GM19372 (cell line): ENCODE results near the gene BCR.
"Not testable (repeated sequence)": the region's sequence is repeated elsewhere in the genome, so short reads cannot be mapped to it uniquely, and the experiment has no call there.

ENCODE experiments used
- ATAC-seq: cut with Tn5 transposase; IDR thresholded peaks from one replicate; pipeline ENCODE4 v1.9.1; 2021; ENCODE audit warnings: mild to moderate bottlenecking, low read depth, moderate library complexity; ENCODE audit not compliant: unreplicated experiment

BCR gene

GRCh38 chr22:23305321-23305910, 125.1 kb downstream of the BCR start:
- ATAC-seq: no peak

GRCh38 chr22:23305922-23306374, 125.6 kb downstream of the BCR start:
- no peak for ATAC-seq

- ATAC-seq: no peak
Measured at GRCh38 chr22:23306438-23306921, 126.2 kb downstream of the BCR start.

GRCh38 chr22:23306926-23307325, 126.6 kb downstream of the BCR start:
- ATAC-seq: no peak

- ATAC-seq: not testable (repeated sequence)
Measured at GRCh38 chr22:23307511-23307910, 127.2 kb downstream of the BCR start.

GRCh38 chr22:23309261-23309660, 129.0 kb downstream of the BCR start:
- ATAC-seq: not testable (repeated sequence)

- not testable (repeated sequence) for ATAC-seq
Measured at GRCh38 chr22:23310443-23311097, 130.3 kb downstream of the BCR start.

- ATAC-seq: not testable (repeated sequence)
Measured at GRCh38 chr22:23311635-23312420, 131.5 kb downstream of the BCR start.

- ATAC-seq: no peak
Measured at GRCh38 chr22:23313791-23314567, 133.7 kb downstream of the BCR start.

- no peak for ATAC-seq
Measured at GRCh38 chr22:23315341-23315917, 135.1 kb downstream of the BCR start.

- not testable (repeated sequence) for ATAC-seq
Measured at GRCh38 chr22:23316596-23316995, 136.3 kb downstream of the BCR start.

- ATAC-seq: not testable (repeated sequence)
Measured at GRCh38 chr22:23318316-23318715, 138.0 kb downstream of the BCR start.

- not testable (repeated sequence) for ATAC-seq
Measured at GRCh38 chr22:23322497-23323080, 142.3 kb downstream of the BCR start.

- not testable (repeated sequence) for ATAC-seq
Measured at GRCh38 chr22:23323960-23324688, 143.8 kb downstream of the BCR start.

GRCh38 chr22:23325183-23325582, 144.9 kb downstream of the BCR start:
- no peak for ATAC-seq

GRCh38 chr22:23333822-23334221, 153.5 kb downstream of the BCR start:
- not testable (repeated sequence) for ATAC-seq

- ATAC-seq: not testable (repeated sequence)
Measured at GRCh38 chr22:23337672-23338071, 157.4 kb downstream of the BCR start.

GRCh38 chr22:23341942-23342695, 161.8 kb downstream of the BCR start:
- not testable (repeated sequence) for ATAC-seq
